NCI-H2196 (cell line): ENCODE results near the gene MLC1.

Experiments
- DNase-seq: peaks from one replicate; lab custom pipeline; 2025; ENCODE audit not compliant: unreplicated experiment; lab: John Stamatoyannopoulos, UW

Gene MLC1

DNA sequence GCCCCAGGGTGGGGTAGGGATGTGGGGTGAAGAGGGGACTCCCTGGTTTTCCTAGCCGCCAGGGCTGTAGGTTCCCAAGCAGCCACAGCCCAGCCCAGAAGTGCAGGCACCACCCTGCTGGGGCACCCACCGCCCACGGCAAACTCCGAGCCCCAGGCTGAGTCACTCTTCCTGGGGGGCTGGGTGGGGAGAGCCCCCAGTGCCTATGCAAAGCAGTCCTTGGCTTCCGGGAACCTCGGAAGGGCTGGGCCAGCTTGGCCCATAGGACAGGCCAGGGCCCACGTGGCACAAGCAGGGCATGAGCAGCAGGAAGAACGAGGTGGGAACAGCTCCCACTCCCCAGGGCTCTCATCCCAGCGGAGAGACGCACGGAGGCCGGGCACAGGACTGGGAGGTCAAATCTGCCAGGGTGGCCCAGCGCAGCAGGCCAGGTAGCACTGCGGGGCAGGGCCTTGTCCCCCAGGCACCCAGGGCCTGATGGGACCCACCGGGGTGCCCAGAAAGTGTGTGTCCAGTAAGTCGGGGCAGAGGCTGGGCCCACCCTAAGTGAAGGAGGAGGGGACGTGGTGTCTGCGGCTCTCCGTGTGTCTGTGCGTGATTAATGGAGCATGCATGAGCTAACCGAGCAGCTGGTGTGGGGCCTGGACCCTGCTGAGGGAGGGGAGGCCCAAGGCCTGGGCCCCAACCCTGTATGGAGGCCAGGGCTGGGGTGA is 68.1 kb downstream of the MLC1 start:
- DNase-seq: no peak

DNA sequence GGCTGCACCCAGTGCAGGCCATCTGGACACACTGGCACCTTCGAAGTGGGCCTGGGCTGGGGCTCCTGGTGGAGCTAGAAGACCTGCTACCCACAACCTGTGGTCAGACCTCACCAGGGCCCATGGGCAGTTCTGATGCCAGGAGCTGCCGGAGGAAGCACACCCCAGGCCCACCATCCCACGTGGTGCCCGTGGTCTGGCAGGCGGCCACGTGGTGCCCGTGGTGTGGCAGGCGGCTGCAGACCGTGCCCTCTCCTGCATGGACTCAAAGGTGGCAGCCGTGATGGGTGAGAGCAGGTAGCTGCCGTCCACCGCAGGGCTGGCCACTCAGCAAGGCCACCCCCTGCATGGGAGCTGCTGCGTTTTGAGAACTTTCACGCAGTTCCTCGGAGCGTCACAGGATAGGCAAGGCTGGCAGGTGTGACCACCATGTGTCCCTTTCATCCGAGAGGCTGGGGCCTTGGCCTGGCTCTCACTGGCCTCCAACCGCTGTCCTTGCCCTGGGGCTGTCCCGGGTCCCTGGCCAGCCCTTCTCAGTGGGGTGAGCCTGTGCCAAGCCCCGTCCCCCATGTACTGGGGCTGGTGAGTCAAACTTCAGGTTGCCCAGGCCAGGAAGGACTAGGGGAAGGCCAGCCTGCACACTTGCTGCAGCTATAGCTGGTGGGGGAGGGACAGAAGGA is 68.8 kb downstream of the MLC1 start:
- DNase-seq: no peak

- DNase-seq: no peak
Observed at GRCh38 chr22:50015451-50016307, 69.5 kb downstream of the MLC1 start.

DNA sequence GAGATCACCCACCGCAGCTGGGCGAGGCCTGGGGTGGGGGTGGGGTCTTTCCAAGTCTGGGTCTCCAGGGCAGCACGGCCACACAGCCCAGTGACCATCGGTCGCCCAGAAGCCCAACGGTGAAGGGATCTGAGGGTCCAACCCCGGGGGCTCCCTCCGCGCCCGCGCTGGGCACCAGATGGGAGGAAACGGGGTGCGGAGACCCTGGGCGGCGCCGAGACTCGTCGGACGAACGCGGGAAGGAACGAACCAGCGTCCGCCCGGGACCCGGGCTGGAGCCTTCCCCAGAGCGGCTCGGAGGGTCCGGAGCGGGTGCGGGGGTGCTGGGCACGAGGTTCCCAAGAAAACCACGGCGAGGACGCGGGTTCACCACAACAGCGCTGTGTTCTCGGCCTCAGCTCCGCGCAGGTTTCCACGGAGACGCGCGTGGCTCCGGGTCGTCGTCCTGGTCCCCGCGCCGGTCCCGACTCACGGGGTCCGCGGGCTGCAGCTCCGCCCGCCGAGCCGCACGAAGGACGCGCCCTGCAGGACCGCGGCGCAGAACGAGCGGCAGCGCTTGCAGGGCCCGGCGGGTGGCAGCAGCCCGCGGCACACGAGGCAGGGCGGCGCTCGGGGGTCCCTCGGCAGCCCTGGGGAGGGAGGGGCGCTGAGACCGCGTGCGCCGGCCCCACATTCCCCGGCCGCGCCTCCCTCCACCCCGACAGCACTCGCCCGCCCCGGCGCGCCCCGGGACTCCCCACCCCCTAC is 70.4 kb downstream of the MLC1 start:
- no peak for DNase-seq

- no peak for DNase-seq
Observed at GRCh38 chr22:50014053-50014501, 71.1 kb downstream of the MLC1 start.

DNA sequence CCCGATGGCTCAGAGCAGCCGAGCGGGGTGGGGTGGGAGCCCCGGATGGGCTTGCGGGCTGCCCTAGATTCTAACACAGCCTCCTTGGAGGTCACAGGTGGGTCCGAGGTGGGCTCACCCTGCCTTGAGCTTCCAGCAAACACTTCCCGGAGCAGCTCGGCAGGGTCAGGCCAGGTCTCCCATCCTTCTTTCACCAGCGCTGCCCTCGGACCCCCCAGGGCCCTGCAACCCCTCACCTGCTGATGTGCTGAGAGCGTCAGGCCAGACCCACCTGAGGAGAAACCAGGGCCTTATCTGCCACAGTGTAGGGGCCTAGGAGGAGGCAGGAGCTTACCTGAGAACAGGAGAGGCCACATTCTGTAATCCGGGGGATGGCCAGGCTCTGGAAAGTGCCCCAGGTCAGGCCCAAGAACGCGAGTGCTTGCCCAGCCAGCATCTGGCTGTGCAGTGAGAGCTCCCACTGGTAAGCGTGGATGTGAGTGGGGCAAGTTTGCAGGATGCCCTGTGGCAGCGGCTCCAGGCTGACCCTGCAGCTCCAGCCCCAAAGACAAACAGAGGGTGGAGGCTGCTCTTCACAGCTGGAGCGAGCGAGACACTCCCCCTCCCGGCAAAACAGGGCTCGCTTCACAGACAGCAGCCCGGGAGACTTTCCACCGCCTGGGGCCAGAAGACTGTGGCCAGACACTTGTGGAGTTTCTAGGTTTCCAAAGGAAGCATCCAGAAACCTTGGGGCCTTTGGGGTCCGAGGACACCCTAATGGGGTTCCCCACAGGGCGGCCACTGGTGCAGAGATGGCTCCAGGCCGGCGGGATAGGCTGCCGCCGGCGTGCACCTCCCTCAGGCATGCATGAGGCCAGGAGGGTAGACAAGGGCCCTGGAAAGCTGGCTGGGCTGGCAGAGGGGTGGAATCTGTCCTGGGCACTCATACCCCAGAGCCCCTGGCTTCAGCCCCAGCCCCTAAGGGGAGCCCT is 72.7 kb downstream of the MLC1 start, which contains the start of gene IL17REL:
IL17REL (minus strand) TSS at position 555 of the 971 bp plus-strand sequence; CDS start at position 436, 119 bp downstream.
- no peak for DNase-seq

- no peak for DNase-seq
Observed at GRCh38 chr22:50011447-50012210, 73.6 kb downstream of the MLC1 start.

- no peak for DNase-seq
Observed at GRCh38 chr22:50010676-50011446, 74.4 kb downstream of the MLC1 start.

GRCh38 chr22:50009765-50010675 is 75.2 kb downstream of the MLC1 start:
- DNase-seq: no peak
